ENCODE measurements around the gene MAP3K8.
"Not testable (repeated sequence)": the region's sequence is repeated elsewhere in the genome, so short reads cannot be mapped to it uniquely, and the experiment has no call there.

MAP3K8 gene

GRCh38 chr10:30420766-30421165, 13.2 kb upstream of the MAP3K8 start:
- in situ Hi-C loops (cut with MboI; ENCODE audit: low sequenced_read_pairs): no loop called here

GRCh38 chr10:30422151-30422695, 11.8 kb upstream of the MAP3K8 start:
- in situ Hi-C loops (cut with MboI; ENCODE audit: low sequenced_read_pairs): no loop called here

GRCh38 chr10:30422981-30423654, 10.9 kb upstream of the MAP3K8 start:
- in situ Hi-C loops (cut with MboI; ENCODE audit: low sequenced_read_pairs): no loop called here

- in situ Hi-C loops (cut with MboI; ENCODE audit: low sequenced_read_pairs): not testable (repeated sequence)
Observed at GRCh38 chr10:30423655-30424275, 10.2 kb upstream of the MAP3K8 start.

GRCh38 chr10:30425336-30426075, 8.5 kb upstream of the MAP3K8 start:
- in situ Hi-C loops (cut with MboI; ENCODE audit: low sequenced_read_pairs): no loop called here

GRCh38 chr10:30430544-30431298, 3.3 kb upstream of the MAP3K8 start:
- in situ Hi-C loops (cut with MboI; ENCODE audit: low sequenced_read_pairs): no loop called here

GRCh38 chr10:30431435-30431911, 2.5 kb upstream of the MAP3K8 start:
- in situ Hi-C loops (cut with MboI; ENCODE audit: low sequenced_read_pairs): no loop called here

GRCh38 chr10:30432622-30433305, 1.2 kb upstream of the MAP3K8 start:
- in situ Hi-C loops (cut with MboI; ENCODE audit: low sequenced_read_pairs): no loop called here

GRCh38 chr10:30433306-30433729, 666 bp upstream of the MAP3K8 start:
- in situ Hi-C loops (cut with MboI; ENCODE audit: low sequenced_read_pairs): no loop called here

- in situ Hi-C loops (cut with MboI; ENCODE audit: low sequenced_read_pairs): no loop called here
Observed at GRCh38 chr10:30434273-30435072, 489 bp downstream of the MAP3K8 start.

- in situ Hi-C loops (cut with MboI; ENCODE audit: low sequenced_read_pairs): no loop called here
Observed at GRCh38 chr10:30435073-30435422, 1.1 kb downstream of the MAP3K8 start.

GRCh38 chr10:30435499-30436167, 1.6 kb downstream of the MAP3K8 start:
- in situ Hi-C loops (cut with MboI; ENCODE audit: low sequenced_read_pairs): not testable (repeated sequence)

GRCh38 chr10:30436191-30436611, 2.2 kb downstream of the MAP3K8 start:
- in situ Hi-C loops (cut with MboI; ENCODE audit: low sequenced_read_pairs): no loop called here

GRCh38 chr10:30436671-30437030, 2.7 kb downstream of the MAP3K8 start:
- in situ Hi-C loops (cut with MboI; ENCODE audit: low sequenced_read_pairs): no loop called here

- in situ Hi-C loops (cut with MboI; ENCODE audit: low sequenced_read_pairs): no loop called here
Observed at GRCh38 chr10:30437031-30437841, 3.3 kb downstream of the MAP3K8 start.

- in situ Hi-C loops (cut with MboI; ENCODE audit: low sequenced_read_pairs): no loop called here
Observed at GRCh38 chr10:30438021-30438850, 4.3 kb downstream of the MAP3K8 start.

GRCh38 chr10:30439931-30440330, 5.9 kb downstream of the MAP3K8 start:
- in situ Hi-C loops (cut with MboI; ENCODE audit: low sequenced_read_pairs): no loop called here

Data from HL-60/S4 (cell line).